Spleen (tissue), 11 donors: ENCODE results near the gene VPS39. TPM values are rescaled to one million over a fixed set of nuclear protein-coding genes. Genes with fewer than 3 reads are reported as not detected.

ENCODE experiments used
- DNase-seq: peaks from one replicate; pipeline ENCODE4 v3.0.0-alpha.2; 2020
- H3K27ac ChIP-seq, 8 donors: fragments of 200-600 bp; sonication (generic) in 7 of 8; 1 replicate in 4 of 8; 2 replicates in 4 of 8; pipeline versions ENCODE4 v1.5.0 to v1.8.0; 2016 to 2021; ENCODE audit warnings: inconsistent platforms in 4 of 8, mild to moderate bottlenecking in 4 of 8, moderate library complexity in 1 of 8
- H3K27me3 ChIP-seq, 7 donors: fragments of 200-600 bp; sonication (generic) in 6 of 7; replicated peaks in 1 of 7; 1 replicate in 4 of 7; 2 replicates in 3 of 7; pipeline versions ENCODE4 v1.5.0 to v1.8.0; 2016 to 2021; ENCODE audit warnings: inconsistent platforms in 3 of 7, mild to moderate bottlenecking in 1 of 7
- H3K36me3 ChIP-seq, 6 donors: fragments of 200-600 bp; sonication (generic) in 5 of 6; 1 replicate in 4 of 6; 2 replicates in 2 of 6; pipeline versions ENCODE4 v1.5.0 to v1.8.0; 2016 to 2021; ENCODE audit warnings: inconsistent platforms in 2 of 6
- H3K4me1 ChIP-seq, 6 donors: fragments of 200-600 bp; sonication (generic) in 5 of 6; 1 replicate in 3 of 6; 2 replicates in 3 of 6; pipeline versions ENCODE4 v1.5.0 to v1.8.0; 2016 to 2021; ENCODE audit warnings: inconsistent platforms in 3 of 6
- H3K4me3 ChIP-seq, 8 donors: fragments of 200-600 bp; sonication (generic) in 7 of 8; 1 replicate in 4 of 8; 2 replicates in 4 of 8; pipeline versions ENCODE4 v1.5.0 to v1.8.0; 2016 to 2021; ENCODE audit warnings: inconsistent platforms in 4 of 8, mild to moderate bottlenecking in 4 of 8, moderate library complexity in 2 of 8
- H3K9me3 ChIP-seq, 8 donors: fragments of 200-600 bp; sonication (generic) in 7 of 8; 1 replicate in 4 of 8; 2 replicates in 4 of 8; pipeline versions ENCODE4 v1.5.0 to v1.8.0; 2016 to 2021; ENCODE audit warnings: inconsistent platforms in 4 of 8
- POLR2A ChIP-seq, 3 donors: fragments of 450-650 bp; IDR thresholded peaks; one replicate each; pipeline ENCODE4 v1.5.1; 2017; ENCODE audit warnings: antibody characterized with exemption in 3 of 3, mild to moderate bottlenecking in 1 of 3
- POLR2AphosphoS5 ChIP-seq, 3 donors: sonication (generic); formaldehyde crosslinking; IDR thresholded peaks; one replicate each; pipeline ENCODE4 v1.5.1; 2017; ENCODE audit warnings: antibody characterized with exemption in 3 of 3
- WGBS, 5 donors: extraction: QIAGEN DNeasy Blood & Tissue Kit in 3 of 5; methylation state at CpG; one replicate each; pipeline versions ENCODE4 v1.1.5 to v1.1.7; 2013 to 2018; 5-methylcytosine and 5-hydroxymethylcytosine counted together
- intact Hi-C: fragments of 100-400 bp; cut with DNase I; formaldehyde crosslinking; loops from one replicate; pipeline ENCODE4 v1.15.0; 2023; ENCODE audit warnings: low total_unique reads
- polyA plus RNA-seq, 3 donors: library from polyadenylated mRNA; stranded (reverse); fragments of 200-250 nt; gene quantifications; one replicate each; pipeline ENCODE4 v1.2.1, GENCODE V29; 2013
- total RNA-seq, 7 donors: library from RNA; depleted of rRNA in 3 of 7; stranded (reverse); fragments of >200 nt in 3 of 7; fragmentation: NEBNext Ultra II Directional in 4 of 7; extraction: Animal tissue kit (Norgen Biotek cat#: 25700) in 4 of 7; gene quantifications; one replicate each; pipeline versions ENCODE4 v1.1.0 to v1.2.1, GENCODE V29; 2016 to 2021
- TF ChIP-seq, protein P1 (sequence below), 11 experiments: fragments of 200-600 bp in 7 of 11; fragments of 450-650 bp in 4 of 11; sonication (generic) in 4 of 11; IDR thresholded peaks in 8 of 11; conservative IDR thresholded peaks in 3 of 11; 1 replicate in 7 of 11; 2 replicates in 4 of 11; pipeline versions ENCODE4 v1.4.0 to v1.8.0; 2016 to 2021; ENCODE audit warnings: antibody characterized with exemption in 11 of 11, inconsistent platforms in 4 of 11, mild to moderate bottlenecking in 1 of 11
- donor health status: healthy with polysubstance abuse.
- donor health status: DM: no; HTN: no; CAD: no; lungs with moderate emphysema.
- donor health status: DM: no; HTN: no; CAD: no.
- donor health status: Bipolar disorder and iron deficiency.
- donor health status: healthy.
- donor health status: DM: no; HTN: no; CAD: no.
- donor health status: DM: yes; HTN: yes; CAD: no.

Gene VPS39
- total and polyA plus RNA-seq, 10 donors: 25.9 to 220 (median 94.2) TPM

DNA sequence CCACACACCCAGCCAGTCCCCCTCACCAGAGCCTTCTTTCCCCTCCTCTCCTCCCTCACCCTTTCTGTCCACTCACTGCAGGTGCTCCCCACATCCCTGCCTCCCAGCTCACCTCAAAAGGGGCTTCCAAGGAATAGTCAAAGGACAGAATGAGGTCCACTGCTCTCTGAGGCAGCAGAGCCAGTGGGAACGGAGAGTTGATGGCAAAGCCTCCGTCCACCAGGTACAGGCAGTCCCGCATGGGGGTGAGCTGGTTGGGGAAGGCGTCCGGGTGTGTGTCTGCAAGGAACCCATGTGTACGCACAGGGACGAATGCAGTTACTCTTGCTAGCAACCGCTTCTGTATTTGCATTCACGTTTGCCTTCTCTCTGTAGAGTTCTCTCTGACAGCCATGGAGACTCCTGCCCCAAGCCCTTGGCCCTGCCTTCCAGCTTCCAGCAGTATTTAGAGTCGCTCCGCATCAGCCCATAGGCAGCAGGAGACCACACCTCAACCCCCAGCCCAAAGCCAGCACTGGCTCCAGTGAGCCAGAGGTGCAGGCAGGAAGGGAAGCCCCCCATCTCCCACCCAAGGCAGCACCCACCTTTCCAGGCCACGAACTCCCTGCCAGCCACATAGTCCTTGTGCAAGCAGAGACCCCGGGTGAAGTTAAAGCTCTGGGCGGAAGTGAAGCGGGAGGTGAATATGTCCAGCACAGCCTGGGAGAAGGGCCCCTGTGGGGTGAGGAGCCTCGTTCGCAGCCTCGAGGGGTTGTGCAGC lies 64.1 kb downstream of the VPS39 start:
- TF ChIP-seq POLR2A (IDR thresholded peaks at IDR 0.05) (no peak), POLR2AphosphoS5 (IDR thresholded peaks at IDR 0.05) (no peak)
- TF ChIP-seq, protein P1, sequence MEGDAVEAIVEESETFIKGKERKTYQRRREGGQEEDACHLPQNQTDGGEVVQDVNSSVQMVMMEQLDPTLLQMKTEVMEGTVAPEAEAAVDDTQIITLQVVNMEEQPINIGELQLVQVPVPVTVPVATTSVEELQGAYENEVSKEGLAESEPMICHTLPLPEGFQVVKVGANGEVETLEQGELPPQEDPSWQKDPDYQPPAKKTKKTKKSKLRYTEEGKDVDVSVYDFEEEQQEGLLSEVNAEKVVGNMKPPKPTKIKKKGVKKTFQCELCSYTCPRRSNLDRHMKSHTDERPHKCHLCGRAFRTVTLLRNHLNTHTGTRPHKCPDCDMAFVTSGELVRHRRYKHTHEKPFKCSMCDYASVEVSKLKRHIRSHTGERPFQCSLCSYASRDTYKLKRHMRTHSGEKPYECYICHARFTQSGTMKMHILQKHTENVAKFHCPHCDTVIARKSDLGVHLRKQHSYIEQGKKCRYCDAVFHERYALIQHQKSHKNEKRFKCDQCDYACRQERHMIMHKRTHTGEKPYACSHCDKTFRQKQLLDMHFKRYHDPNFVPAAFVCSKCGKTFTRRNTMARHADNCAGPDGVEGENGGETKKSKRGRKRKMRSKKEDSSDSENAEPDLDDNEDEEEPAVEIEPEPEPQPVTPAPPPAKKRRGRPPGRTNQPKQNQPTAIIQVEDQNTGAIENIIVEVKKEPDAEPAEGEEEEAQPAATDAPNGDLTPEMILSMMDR (IDR thresholded peaks at IDR 0.05 in 8 of 11, conservative IDR thresholded peaks at IDR 0.05 in 3 of 11): no peak
- peak; percentile 56 for DNase-seq
- Histone ChIP-seq H3K4me3 (no peak overlapping the region), H3K27ac (no peak overlapping the region), H3K27me3 (peaks cover 0 to 5% (median 0%) of the 10 kb centered on the region in 7 donors), H3K36me3 (no peaks in the 10 kb centered on the region), H3K9me3 (no peaks in the 10 kb centered on the region), H3K4me1 (no peaks in the 10 kb centered on the region)
- intact Hi-C loops: no loop called here
- WGBS, 5 donors: 86 to 91% (median 89%) methylated on average over 18 of the region's 18 CpGs

DNA sequence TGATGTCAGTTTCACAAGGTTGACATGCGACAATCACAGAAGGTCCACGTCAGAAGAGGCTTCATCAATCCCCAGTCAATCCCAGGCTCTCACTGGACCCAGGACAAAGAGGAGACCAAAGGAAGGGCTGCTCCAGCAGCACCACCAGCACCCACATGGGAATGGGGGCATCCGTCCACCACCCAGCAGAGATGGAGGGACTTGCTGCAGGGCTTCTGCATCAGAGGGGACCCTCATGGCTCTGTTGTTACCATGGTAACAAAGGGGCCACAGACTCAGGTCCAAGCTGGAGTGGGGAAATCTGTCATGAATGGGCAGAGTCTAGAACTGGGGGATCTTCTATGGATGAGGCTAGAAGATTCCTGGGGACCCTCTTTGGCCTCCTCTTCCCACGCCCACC lies 64.7 kb downstream of the VPS39 start:
- TF ChIP-seq POLR2A (IDR thresholded peaks at IDR 0.05): no peak
- TF ChIP-seq, protein P1 (IDR thresholded peaks at IDR 0.05 in 8 of 11, conservative IDR thresholded peaks at IDR 0.05 in 3 of 11): no peak
- no peak for TF ChIP-seq POLR2AphosphoS5 (IDR thresholded peaks at IDR 0.05)
- Histone ChIP-seq H3K9me3 (no peaks in the 10 kb centered on the region), H3K36me3 (no peaks in the 10 kb centered on the region), H3K27ac (no peak overlapping the region), H3K27me3 (peaks cover 0 to 5% (median 0%) of the 10 kb centered on the region in 7 donors), H3K4me1 (no peaks in the 10 kb centered on the region), H3K4me3 (no peak overlapping the region)
- DNase-seq: peak; percentile 34
- intact Hi-C loops: no loop called here
- 74 to 91% (median 90%) methylated on average over 3 to 4 of the region's 4 CpGs for WGBS, 5 donors

DNA sequence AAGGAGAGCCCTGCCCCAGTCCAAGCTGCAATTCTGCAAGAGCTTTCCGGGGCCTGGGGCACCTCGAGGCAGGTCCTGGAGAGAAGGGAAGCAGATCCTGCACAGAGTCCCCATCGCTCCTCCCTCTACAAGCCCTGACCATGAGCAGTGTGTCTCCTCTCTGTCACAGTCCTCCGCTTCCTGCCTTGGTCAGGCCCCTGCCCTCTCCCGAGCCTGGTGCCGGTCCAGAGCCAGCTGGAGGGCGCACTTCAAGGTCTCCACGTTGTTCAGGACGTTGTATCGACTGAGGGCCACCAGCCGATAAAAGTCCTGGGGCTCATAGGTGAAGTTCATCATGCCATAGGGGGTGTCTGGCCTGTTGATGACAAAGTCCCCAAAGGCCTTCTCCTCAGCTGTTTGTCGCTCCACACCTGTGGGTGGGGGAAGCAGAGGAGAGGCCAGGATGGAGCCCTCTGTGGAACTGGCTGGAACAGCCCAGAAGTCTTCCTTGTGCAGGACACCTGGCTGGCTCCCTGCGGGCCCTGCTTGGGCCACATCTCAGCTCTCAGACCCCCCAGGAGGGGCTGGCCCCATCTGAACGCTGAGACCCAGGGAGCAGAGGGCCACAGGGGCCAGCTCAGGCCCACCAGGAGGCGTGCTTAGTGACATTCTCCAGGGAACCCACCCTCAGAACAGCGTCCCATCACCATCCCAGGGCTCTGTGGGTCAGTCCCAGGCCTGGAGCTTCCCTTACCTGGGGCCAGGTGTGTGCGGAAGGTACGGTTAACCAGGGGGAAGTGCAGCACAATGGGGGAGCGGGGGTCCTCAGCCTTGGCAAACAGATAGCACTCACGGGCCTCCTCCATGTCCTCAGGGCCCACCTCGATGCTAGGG lies 66.1 kb downstream of the VPS39 start:
- intact Hi-C loops: no loop called here
- 64 to 84% (median 79%) methylated on average over 15 to 21 of the region's 21 CpGs for WGBS, 5 donors

More for the DNA sequence above, 66.1 kb downstream of the VPS39 start:
- Histone ChIP-seq H3K9me3 (no peaks in the 10 kb centered on the region), H3K36me3 (no peaks in the 10 kb centered on the region), H3K4me3 (no peak overlapping the region), H3K4me1 (no peaks in the 10 kb centered on the region), H3K27ac (no peak overlapping the region), H3K27me3 (peaks cover 0 to 11% (median 0%) of the 10 kb centered on the region in 7 donors)
- TF ChIP-seq POLR2A (IDR thresholded peaks at IDR 0.05) (no peak), POLR2AphosphoS5 (IDR thresholded peaks at IDR 0.05) (no peak)
- TF ChIP-seq, protein P1 (IDR thresholded peaks at IDR 0.05 in 8 of 11, conservative IDR thresholded peaks at IDR 0.05 in 3 of 11): no peak
- peak; percentile 31 for DNase-seq
